MM.1S (cell line): ENCODE results near the gene DDX25.

ENCODE experiments used
- DNase-seq: peaks from one replicate; pipeline ENCODE4 v3.0.0-alpha.2; 2015
- H2AFZ ChIP-seq: fragments of 300-600 bp; sonication (generic); 2 replicates; pipeline ENCODE4 v1.6.0; 2016; ENCODE audit warnings: antibody characterized with exemption, low read length
- H3F3A ChIP-seq: fragments of 300-600 bp; sonication (generic); 2 replicates; pipeline ENCODE4 v1.6.1; 2016; ENCODE audit warnings: mild to moderate bottlenecking, antibody characterized with exemption, low read length, moderate library complexity, mixed read lengths; ENCODE audit not compliant: insufficient read depth
- H3K27ac ChIP-seq: fragments of 300-600 bp; sonication (generic); 2 replicates; pipeline ENCODE4 v1.5.1; 2016; ENCODE audit warnings: mild to moderate bottlenecking, low read length
- H3K27me3 ChIP-seq: fragments of 300-600 bp; sonication (generic); replicated peaks from 2 replicates; pipeline ENCODE4 v1.6.0; 2016; ENCODE audit warnings: low read length; ENCODE audit not compliant: insufficient read depth
- H3K36me3 ChIP-seq: fragments of 300-600 bp; sonication (generic); replicated peaks from 2 replicates; pipeline ENCODE4 v1.6.1; 2016; ENCODE audit warnings: mild to moderate bottlenecking, low read length, mixed read lengths; ENCODE audit not compliant: insufficient read depth
- H3K4me1 ChIP-seq: fragments of 300-600 bp; sonication (generic); 2 replicates; pipeline ENCODE4 v1.6.1; 2016; ENCODE audit warnings: low read length, mixed read lengths
- H3K4me2 ChIP-seq: fragments of 300-600 bp; sonication (generic); 2 replicates; pipeline ENCODE4 v1.6.0; 2016; ENCODE audit warnings: low read depth, low read length
- H3K4me3 ChIP-seq: fragments of 300-600 bp; sonication (generic); 2 replicates; pipeline ENCODE4 v1.5.1; 2016; ENCODE audit warnings: low read length, mixed read lengths
- H3K79me2 ChIP-seq: fragments of 300-600 bp; sonication (generic); 2 replicates; pipeline ENCODE4 v1.6.1; 2016; ENCODE audit warnings: mixed run types, low read length, mixed read lengths
- H3K9ac ChIP-seq: fragments of 300-600 bp; sonication (generic); 2 replicates; pipeline ENCODE4 v1.6.1; 2016; ENCODE audit warnings: low read length, mixed read lengths
- H3K9me2 ChIP-seq: fragments of 300-600 bp; sonication (generic); replicated peaks from 2 replicates; pipeline ENCODE4 v1.6.1; 2016; ENCODE audit warnings: mild to moderate bottlenecking, low read length, mixed read lengths; ENCODE audit not compliant: insufficient read depth
- H3K9me3 ChIP-seq: fragments of 300-600 bp; sonication (generic); replicated peaks from 2 replicates; pipeline ENCODE4 v1.6.1; 2016; ENCODE audit warnings: mild to moderate bottlenecking, low read length, mixed read lengths; ENCODE audit not compliant: insufficient read depth
- H4K20me1 ChIP-seq: fragments of 300-600 bp; sonication (generic); 2 replicates; pipeline ENCODE4 v1.6.1; 2016; ENCODE audit warnings: mild to moderate bottlenecking, low read length, moderate library complexity, mixed read lengths; ENCODE audit not compliant: insufficient read depth
- EZH2 ChIP-seq: fragments of 300-600 bp; sonication (generic); optimal IDR thresholded peaks from 2 replicates; pipeline ENCODE3; 2017; ENCODE audit warnings: low read depth, mild to moderate bottlenecking, antibody characterized with exemption, low read length, mixed read lengths
- EZH2phosphoT487 ChIP-seq: fragments of 300-600 bp; sonication (generic); IDR thresholded peaks from 2 replicates; pipeline ENCODE4 v1.6.1; 2018; ENCODE audit warnings: antibody characterized with exemption, low read length
- TF ChIP-seq, protein P1 (sequence below): fragments of 300-600 bp; sonication (generic); IDR thresholded peaks from 2 replicates; pipeline ENCODE4 v1.5.1; 2016; ENCODE audit warnings: antibody characterized with exemption, low read length, mixed read lengths

The DDX25 gene

DNA sequence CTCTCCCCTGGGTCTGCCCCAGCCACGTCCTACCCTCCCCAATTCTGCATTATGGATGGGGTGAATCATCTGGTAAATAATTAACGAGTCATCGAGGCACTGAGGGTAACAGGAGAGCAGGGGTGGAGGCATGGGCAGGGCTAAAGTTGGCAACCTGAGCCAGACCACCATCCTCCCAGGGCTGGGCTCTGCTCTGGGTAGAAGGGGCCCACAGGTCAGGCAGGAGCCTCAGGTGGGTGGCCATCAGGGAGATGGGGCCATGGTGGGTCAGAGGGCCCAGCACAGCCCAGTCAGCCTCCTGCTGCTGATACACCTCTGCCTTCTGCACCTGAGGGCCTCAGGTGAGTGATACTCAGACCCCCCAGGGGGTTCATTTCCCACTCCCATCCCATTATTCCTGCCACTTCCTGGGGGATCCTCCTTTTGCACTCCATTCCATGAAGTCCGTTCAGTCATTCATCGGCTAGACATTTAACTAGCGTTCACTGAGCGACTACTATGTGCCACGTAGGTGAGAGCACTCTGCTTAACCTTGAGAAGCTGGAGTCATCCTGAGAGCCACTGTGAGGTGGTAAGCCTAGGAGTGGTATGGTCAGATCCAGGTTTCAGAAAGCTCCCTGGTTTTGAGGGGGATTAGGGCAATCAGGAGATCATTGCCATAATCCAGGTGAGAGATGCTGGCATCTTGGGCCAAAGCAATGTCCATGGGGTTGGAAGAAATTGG lies 41.7 kb downstream of the DDX25 start, which contains the start of gene VSIG10L2:
VSIG10L2 (plus strand) TSS at position 248 of the 724 bp plus-strand sequence; CDS start at position 260, 12 bp downstream.
- Histone ChIP-seq H3K9me2 (no peaks in the 10 kb centered on the region), H3F3A (no peaks in the 10 kb centered on the region), H3K27me3 (no peaks in the 10 kb centered on the region), H3K79me2 (no peaks in the 10 kb centered on the region), H4K20me1 (no peaks in the 10 kb centered on the region), H2AFZ (no peak within 1 kb of the TSS), H3K27ac (no peak within 1 kb of the TSS), H3K4me1 (peaks cover 5% of the 10 kb centered on the region), H3K36me3 (no peaks in the 10 kb centered on the region), H3K4me2 (no peak within 1 kb of the TSS), H3K4me3 (no peak within 1 kb of the TSS), H3K9me3 (no peaks in the 10 kb centered on the region), H3K9ac (no peak within 1 kb of the TSS)
- DNase-seq: no peak
- TF ChIP-seq, protein P1, sequence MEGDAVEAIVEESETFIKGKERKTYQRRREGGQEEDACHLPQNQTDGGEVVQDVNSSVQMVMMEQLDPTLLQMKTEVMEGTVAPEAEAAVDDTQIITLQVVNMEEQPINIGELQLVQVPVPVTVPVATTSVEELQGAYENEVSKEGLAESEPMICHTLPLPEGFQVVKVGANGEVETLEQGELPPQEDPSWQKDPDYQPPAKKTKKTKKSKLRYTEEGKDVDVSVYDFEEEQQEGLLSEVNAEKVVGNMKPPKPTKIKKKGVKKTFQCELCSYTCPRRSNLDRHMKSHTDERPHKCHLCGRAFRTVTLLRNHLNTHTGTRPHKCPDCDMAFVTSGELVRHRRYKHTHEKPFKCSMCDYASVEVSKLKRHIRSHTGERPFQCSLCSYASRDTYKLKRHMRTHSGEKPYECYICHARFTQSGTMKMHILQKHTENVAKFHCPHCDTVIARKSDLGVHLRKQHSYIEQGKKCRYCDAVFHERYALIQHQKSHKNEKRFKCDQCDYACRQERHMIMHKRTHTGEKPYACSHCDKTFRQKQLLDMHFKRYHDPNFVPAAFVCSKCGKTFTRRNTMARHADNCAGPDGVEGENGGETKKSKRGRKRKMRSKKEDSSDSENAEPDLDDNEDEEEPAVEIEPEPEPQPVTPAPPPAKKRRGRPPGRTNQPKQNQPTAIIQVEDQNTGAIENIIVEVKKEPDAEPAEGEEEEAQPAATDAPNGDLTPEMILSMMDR: no peak
- TF ChIP-seq EZH2phosphoT487: no peak
- no peak for TF ChIP-seq EZH2

DNA sequence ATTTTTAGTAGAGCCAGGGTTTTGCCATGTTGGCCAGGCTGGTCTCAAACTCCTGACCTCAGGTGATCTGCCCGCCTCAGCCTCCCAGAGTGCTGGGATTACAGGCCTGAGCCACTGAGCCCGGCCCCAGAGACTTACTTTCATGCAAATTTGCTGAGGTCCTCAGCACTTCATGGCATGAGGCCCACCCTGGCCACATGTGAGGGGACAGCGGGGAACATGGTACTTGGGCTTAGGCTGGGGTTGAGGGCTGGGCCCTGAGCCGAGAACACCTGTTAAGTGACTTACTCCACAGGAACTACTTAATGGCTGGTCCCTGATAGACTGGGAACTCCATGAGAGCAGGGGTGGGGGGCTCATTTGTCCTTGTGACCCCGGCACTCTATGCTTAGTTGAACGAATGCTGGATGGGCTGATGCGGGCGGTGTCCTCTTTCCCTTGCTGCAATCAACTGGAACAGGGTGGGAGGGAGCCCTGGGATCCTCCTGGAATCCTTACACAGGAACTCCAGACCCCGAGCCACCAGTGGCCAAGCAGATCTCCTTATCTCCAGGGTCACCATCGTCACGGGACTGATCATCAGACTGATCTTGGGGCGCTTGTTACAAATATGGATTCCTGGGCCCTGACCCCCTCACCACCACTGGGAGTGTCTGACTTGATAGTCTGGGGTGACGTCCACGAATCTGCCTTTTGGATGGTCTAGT lies 42.6 kb downstream of the DDX25 start:
- H3K4me2 ChIP-seq: no peak overlapping the region
- TF ChIP-seq EZH2: no peak
- no peak for TF ChIP-seq EZH2phosphoT487
- TF ChIP-seq, protein P1: no peak
- H2AFZ ChIP-seq: no peak overlapping the region
- H3K4me3 ChIP-seq: no peak overlapping the region
- H3F3A ChIP-seq: no peaks in the 10 kb centered on the region
- H3K9me3 ChIP-seq: no peaks in the 10 kb centered on the region
- no peaks in the 10 kb centered on the region for H3K9me2 ChIP-seq
- H3K4me1 ChIP-seq: peaks cover 5% of the 10 kb centered on the region
- H3K27me3 ChIP-seq: no peaks in the 10 kb centered on the region
- no peak overlapping the region for H3K27ac ChIP-seq
- DNase-seq: no peak
- no peaks in the 10 kb centered on the region for H3K36me3 ChIP-seq
- H3K79me2 ChIP-seq: no peaks in the 10 kb centered on the region
- no peaks in the 10 kb centered on the region for H4K20me1 ChIP-seq
- H3K9ac ChIP-seq: no peak overlapping the region

DNA sequence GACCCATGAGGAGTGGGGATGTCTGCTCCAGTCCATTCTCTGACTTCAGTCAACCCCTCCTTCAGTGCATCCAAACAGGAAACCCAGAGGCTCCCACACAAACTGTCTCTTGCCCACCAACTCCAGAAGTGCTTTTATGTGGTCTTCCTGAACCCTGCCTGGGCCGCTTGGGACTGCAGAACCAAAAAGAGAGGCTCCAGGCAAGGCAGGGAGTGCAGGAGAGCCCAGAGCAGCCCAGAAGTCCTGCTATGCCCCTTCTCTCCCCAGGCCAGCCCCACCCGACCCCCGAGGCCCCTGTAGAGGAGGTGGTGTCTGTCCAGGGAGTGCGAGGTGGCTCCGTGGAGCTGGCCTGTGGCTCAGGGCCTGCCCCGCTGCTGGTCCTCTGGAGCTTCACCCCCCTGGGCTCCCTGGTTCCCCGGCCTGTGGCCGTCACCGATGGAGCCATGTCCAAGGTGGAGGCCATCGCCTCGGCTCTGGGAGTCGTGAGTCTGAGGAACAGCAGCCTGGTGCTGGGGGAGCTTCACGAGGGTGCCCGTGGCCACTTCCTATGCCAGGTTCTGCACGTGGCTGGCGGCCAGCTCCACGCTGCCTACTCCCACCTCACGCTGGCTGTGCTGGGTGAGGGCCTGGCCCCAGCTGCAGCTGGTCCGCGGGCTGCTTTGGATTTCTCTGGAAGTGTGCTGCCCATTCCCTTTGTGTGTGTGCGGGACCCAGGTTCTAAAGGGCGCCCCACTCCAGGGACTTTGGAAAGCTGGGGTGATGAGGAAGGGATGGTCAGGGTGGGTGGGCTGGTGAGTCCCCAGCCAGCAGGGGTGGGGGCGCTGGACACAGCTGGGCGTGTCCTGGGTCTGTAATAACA lies 43.3 kb downstream of the DDX25 start:
- Histone ChIP-seq H3K9me2 (no peaks in the 10 kb centered on the region), H3K4me2 (no peak overlapping the region), H3F3A (no peaks in the 10 kb centered on the region), H3K27ac (no peak overlapping the region), H3K36me3 (no peaks in the 10 kb centered on the region), H3K4me1 (no peaks in the 10 kb centered on the region), H3K9me3 (no peaks in the 10 kb centered on the region), H3K4me3 (no peak overlapping the region), H3K79me2 (no peaks in the 10 kb centered on the region), H2AFZ (no peak overlapping the region), H4K20me1 (no peaks in the 10 kb centered on the region), H3K9ac (no peak overlapping the region), H3K27me3 (no peaks in the 10 kb centered on the region)
- TF ChIP-seq, protein P1: no peak
- TF ChIP-seq EZH2phosphoT487: no peak
- TF ChIP-seq EZH2: no peak
- DNase-seq: no peak
